ENCODE measurements around the gene HELB.

GRCh38 chr12:66255737-66256136, 46.6 kb upstream of the HELB start:
- TF ChIP-seq, protein P1, sequence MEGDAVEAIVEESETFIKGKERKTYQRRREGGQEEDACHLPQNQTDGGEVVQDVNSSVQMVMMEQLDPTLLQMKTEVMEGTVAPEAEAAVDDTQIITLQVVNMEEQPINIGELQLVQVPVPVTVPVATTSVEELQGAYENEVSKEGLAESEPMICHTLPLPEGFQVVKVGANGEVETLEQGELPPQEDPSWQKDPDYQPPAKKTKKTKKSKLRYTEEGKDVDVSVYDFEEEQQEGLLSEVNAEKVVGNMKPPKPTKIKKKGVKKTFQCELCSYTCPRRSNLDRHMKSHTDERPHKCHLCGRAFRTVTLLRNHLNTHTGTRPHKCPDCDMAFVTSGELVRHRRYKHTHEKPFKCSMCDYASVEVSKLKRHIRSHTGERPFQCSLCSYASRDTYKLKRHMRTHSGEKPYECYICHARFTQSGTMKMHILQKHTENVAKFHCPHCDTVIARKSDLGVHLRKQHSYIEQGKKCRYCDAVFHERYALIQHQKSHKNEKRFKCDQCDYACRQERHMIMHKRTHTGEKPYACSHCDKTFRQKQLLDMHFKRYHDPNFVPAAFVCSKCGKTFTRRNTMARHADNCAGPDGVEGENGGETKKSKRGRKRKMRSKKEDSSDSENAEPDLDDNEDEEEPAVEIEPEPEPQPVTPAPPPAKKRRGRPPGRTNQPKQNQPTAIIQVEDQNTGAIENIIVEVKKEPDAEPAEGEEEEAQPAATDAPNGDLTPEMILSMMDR (IDR thresholded peaks at IDR 0.05 in 2 of 3, conservative IDR thresholded peaks at IDR 0.05 in 1 of 3; ENCODE audit: borderline replicate concordance in 1 of 3, insufficient read depth in 1 of 3, low read depth in 2 of 3, low read length in 2 of 3), result no peak
- TF ChIP-seq TCF7L2 (IDR thresholded peaks at IDR 0.05; ENCODE audit: borderline replicate concordance, extremely low read depth, insufficient read depth, insufficient read length) (no peak), POLR2AphosphoS5 (IDR thresholded peaks at IDR 0.05; ENCODE audit: low read depth, low read length) (no peak), POLR2A (IDR thresholded peaks at IDR 0.05; ENCODE audit: borderline replicate concordance, extremely low read depth, insufficient read depth, insufficient read length) (no peak), ZFX (IDR thresholded peaks at IDR 0.05) (no peak), FOSL1 (IDR thresholded peaks at IDR 0.05; ENCODE audit: low read depth) (no peak), SIN3A (IDR thresholded peaks at IDR 0.05; ENCODE audit: low read depth) (no peak), MAX (IDR thresholded peaks at IDR 0.05) (no peak), RAD21 (IDR thresholded peaks at IDR 0.05; ENCODE audit: low read depth) (no peak), SRF (IDR thresholded peaks at IDR 0.05; ENCODE audit: low read depth) (no peak), YY1 (IDR thresholded peaks at IDR 0.05; ENCODE audit: extremely low read depth, insufficient replicate concordance, low read depth, low read length) (no peak), EZH2 (IDR thresholded peaks at IDR 0.05) (no peak), EGR1 (IDR thresholded peaks at IDR 0.05; ENCODE audit: low read depth) (no peak)
- TF ChIP-seq, protein P2, sequence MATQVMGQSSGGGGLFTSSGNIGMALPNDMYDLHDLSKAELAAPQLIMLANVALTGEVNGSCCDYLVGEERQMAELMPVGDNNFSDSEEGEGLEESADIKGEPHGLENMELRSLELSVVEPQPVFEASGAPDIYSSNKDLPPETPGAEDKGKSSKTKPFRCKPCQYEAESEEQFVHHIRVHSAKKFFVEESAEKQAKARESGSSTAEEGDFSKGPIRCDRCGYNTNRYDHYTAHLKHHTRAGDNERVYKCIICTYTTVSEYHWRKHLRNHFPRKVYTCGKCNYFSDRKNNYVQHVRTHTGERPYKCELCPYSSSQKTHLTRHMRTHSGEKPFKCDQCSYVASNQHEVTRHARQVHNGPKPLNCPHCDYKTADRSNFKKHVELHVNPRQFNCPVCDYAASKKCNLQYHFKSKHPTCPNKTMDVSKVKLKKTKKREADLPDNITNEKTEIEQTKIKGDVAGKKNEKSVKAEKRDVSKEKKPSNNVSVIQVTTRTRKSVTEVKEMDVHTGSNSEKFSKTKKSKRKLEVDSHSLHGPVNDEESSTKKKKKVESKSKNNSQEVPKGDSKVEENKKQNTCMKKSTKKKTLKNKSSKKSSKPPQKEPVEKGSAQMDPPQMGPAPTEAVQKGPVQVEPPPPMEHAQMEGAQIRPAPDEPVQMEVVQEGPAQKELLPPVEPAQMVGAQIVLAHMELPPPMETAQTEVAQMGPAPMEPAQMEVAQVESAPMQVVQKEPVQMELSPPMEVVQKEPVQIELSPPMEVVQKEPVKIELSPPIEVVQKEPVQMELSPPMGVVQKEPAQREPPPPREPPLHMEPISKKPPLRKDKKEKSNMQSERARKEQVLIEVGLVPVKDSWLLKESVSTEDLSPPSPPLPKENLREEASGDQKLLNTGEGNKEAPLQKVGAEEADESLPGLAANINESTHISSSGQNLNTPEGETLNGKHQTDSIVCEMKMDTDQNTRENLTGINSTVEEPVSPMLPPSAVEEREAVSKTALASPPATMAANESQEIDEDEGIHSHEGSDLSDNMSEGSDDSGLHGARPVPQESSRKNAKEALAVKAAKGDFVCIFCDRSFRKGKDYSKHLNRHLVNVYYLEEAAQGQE (IDR thresholded peaks at IDR 0.05; ENCODE audit: low read depth), result no peak

Data from HCT116 (cell line).